HEK293T (cell line): Measurements from ENCODE around the gene MIEN1.

Experiments
- CTCF ChIA-PET: fragments of 350-600 bp; formaldehyde crosslinking; extraction: SDS; loops from one replicate; lab custom pipeline; 2021; ENCODE audit warnings: antibody characterized with exemption, inconsistent platforms; lab: Yijun Ruan, JAX
- POLR2A ChIA-PET: fragments of 350-600 bp; formaldehyde crosslinking; extraction: SDS; loops from one replicate; lab custom pipeline; 2020; ENCODE audit warnings: antibody characterized with exemption, inconsistent platforms; lab: Yijun Ruan, JAX
- DNase-seq: peaks from one replicate; pipeline ENCODE4 v3.0.0; 2012; ENCODE audit warnings: mixed read lengths; ENCODE audit errors: extremely low spot score
- ARNT ChIP-seq: fragments of 450-650 bp; IDR thresholded peaks from 2 replicates; pipeline ENCODE4 v1.6.1; 2017; ENCODE audit warnings: mild to moderate bottlenecking
- BHLHE40 ChIP-seq: fragments of 450-650 bp; IDR thresholded peaks from 2 replicates; pipeline ENCODE4 v1.6.1; 2016; ENCODE audit warnings: mild to moderate bottlenecking, moderate library complexity, borderline replicate concordance
- CTBP1 ChIP-seq: fragments of 450-650 bp; IDR thresholded peaks from 2 replicates; pipeline ENCODE4 v1.6.1; 2016; ENCODE audit warnings: borderline replicate concordance
- ELF4 ChIP-seq: fragments of 450-650 bp; IDR thresholded peaks from 2 replicates; pipeline ENCODE4 v1.6.1; 2017; ENCODE audit warnings: antibody characterized with exemption
- FOXA1 ChIP-seq: fragments of 450-650 bp; IDR thresholded peaks from 2 replicates; pipeline ENCODE4 v1.6.1; 2016; ENCODE audit warnings: mild to moderate bottlenecking
- FOXK2 ChIP-seq: fragments of 450-650 bp; IDR thresholded peaks from 2 replicates; pipeline ENCODE4 v1.6.1; 2016; ENCODE audit warnings: mild to moderate bottlenecking
- FOXM1 ChIP-seq: fragments of 450-650 bp; IDR thresholded peaks from 2 replicates; pipeline ENCODE4 v1.6.1; 2017; ENCODE audit warnings: mild to moderate bottlenecking, borderline replicate concordance
- HDGF ChIP-seq: fragments of 450-650 bp; IDR thresholded peaks from 2 replicates; pipeline ENCODE4 v1.6.1; 2017; ENCODE audit warnings: antibody characterized with exemption, borderline replicate concordance
- L3MBTL2 ChIP-seq: fragments of 450-650 bp; conservative IDR thresholded peaks from 2 replicates; pipeline ENCODE4 v1.6.1; 2016; ENCODE audit warnings: mild to moderate bottlenecking
- LEF1 ChIP-seq: fragments of 450-650 bp; IDR thresholded peaks from 2 replicates; pipeline ENCODE4 v1.6.1; 2017; ENCODE audit warnings: mild to moderate bottlenecking, borderline replicate concordance
- NFRKB ChIP-seq: fragments of 450-650 bp; IDR thresholded peaks from 2 replicates; pipeline ENCODE4 v1.6.1; 2016; ENCODE audit warnings: mild to moderate bottlenecking, moderate library complexity
- SP1 ChIP-seq: fragments of 450-650 bp; IDR thresholded peaks from 2 replicates; pipeline ENCODE4 v1.6.1; 2017
- SUZ12 ChIP-seq: fragments of 450-650 bp; IDR thresholded peaks from 2 replicates; pipeline ENCODE4 v1.6.1; 2016; ENCODE audit warnings: mild to moderate bottlenecking
- TARDBP ChIP-seq: fragments of 450-650 bp; IDR thresholded peaks from 2 replicates; pipeline ENCODE4 v1.6.1; 2016
- ZNF384 ChIP-seq: fragments of 450-650 bp; IDR thresholded peaks from 2 replicates; pipeline ENCODE4 v1.6.1; 2016
- TF ChIP-seq, protein P1 (sequence below): fragments of 450-650 bp; IDR thresholded peaks from 2 replicates; pipeline ENCODE4 v1.6.1; 2016

Gene MIEN1

DNA sequence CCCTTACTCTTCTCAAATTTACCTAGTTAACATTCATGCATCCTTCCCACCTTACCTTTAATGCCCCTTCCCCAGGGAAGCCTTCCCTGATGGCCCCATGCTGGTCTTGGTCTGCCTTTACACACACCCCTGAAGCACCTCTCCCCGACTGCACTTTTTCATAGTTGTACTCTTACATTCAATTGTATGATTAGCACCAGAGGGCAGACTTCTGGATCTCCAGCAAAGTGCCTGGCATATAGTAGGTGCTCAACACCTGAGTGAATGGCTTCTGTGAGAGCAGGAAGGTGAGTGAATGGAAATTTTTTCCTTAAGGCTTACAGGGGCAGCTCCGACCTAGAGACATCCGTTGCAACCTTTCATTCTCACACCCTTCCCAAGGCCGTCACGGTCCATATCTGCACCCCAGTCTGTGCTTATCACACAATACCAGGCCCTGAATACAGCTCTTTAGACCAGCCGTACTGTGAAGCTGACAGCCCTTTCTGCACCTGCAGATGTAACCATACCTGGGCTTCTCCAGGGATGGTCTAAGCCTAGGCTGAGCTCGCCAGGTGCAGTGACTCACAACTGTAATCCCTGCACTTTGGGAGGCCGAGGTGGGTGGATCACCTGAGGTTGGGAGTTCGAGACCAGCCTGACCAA is 46.9 kb downstream of the MIEN1 start:
- TF ChIP-seq TARDBP (no peak), ELF4 (no peak), FOXA1 (no peak), FOXM1 (no peak), LEF1 (no peak), BHLHE40 (no peak), ARNT (no peak), HDGF (no peak), SUZ12 (no peak), FOXK2 (no peak), CTBP1 (no peak), ZNF384 (no peak), NFRKB (no peak)
- TF ChIP-seq, protein P1, sequence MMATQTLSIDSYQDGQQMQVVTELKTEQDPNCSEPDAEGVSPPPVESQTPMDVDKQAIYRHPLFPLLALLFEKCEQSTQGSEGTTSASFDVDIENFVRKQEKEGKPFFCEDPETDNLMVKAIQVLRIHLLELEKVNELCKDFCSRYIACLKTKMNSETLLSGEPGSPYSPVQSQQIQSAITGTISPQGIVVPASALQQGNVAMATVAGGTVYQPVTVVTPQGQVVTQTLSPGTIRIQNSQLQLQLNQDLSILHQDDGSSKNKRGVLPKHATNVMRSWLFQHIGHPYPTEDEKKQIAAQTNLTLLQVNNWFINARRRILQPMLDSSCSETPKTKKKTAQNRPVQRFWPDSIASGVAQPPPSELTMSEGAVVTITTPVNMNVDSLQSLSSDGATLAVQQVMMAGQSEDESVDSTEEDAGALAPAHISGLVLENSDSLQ: no peak
- CTCF ChIA-PET: no interaction called here
- no peak for DNase-seq
- POLR2A ChIA-PET: no interaction called here

DNA sequence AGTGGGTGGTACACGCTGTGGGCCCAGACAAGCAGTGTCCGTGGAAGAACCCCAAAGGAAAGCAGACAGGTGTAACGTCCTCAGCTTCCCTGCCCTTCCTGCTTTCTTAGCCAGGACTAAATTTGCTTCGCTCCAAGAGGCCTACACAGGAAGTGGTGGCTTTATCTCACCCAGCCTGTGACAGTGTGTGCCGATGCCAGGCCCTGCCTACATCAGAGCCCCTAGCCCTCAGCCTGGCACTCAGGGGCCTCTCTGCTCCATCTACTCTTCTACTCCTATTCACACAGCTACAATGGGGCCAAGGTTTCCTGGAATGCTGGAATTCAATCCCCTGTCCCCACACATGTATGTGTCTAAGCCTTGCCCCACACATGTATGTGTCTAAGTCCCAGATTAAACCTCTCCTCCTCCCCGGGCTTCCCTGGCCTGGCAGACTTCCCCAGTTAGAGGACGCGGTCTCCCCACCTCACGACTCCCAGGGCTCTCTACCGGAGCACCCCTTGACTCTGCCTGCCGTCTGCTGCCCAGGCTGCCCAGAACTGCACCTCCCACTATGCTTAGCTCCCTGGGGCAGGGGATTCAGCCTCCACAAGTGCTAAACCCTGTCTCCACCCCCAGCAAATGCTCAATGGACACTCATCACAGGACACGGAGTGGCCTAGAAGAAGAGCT is 50.7 kb downstream of the MIEN1 start:
- ChIA-PET POLR2A (interaction anchor here (1.0 to 2.3 kb wide), 3 partner anchors 8 to 20 kb away, joined by 3 to 9 read pairs (median 9); partner anchors contain the start of genes ERBB2 and PGAP3), CTCF (interaction anchor here (0.6 to 1.4 kb wide), 5 partner anchors 26 to 139 kb away, joined by 3 to 6 read pairs (median 3); no protein-coding TSS in a partner anchor)
- TF ChIP-seq HDGF: no peak
- TF ChIP-seq NFRKB: no peak
- TF ChIP-seq ELF4: no peak
- TF ChIP-seq ARNT: no peak
- no peak for TF ChIP-seq SUZ12
- no peak for TF ChIP-seq SP1
- no peak for TF ChIP-seq TARDBP
- no peak for TF ChIP-seq FOXM1
- TF ChIP-seq FOXA1: no peak
- TF ChIP-seq, protein P1: no peak
- TF ChIP-seq ZNF384: no peak
- no peak for TF ChIP-seq FOXK2
- TF ChIP-seq CTBP1: no peak
- no peak for TF ChIP-seq BHLHE40
- no peak for TF ChIP-seq L3MBTL2
- no peak for TF ChIP-seq LEF1
- DNase-seq: no peak
